HEK293 (cell line): ENCODE data around the gene A1CF.
A peak's percentile ranks its signal among the peaks of the same experiment; 100 is the strongest.
"Not testable (repeated sequence)": the region's sequence is repeated elsewhere in the genome, so short reads cannot be mapped to it uniquely, and the experiment has no call there.

Experiments
- CTCF ChIA-PET: fragments of 350-600 bp; formaldehyde crosslinking; extraction: SDS; loops from one replicate; lab custom pipeline; 2021; ENCODE audit warnings: antibody characterized with exemption; lab: Yijun Ruan, JAX
- POLR2A ChIA-PET: fragments of 300-600 bp; formaldehyde crosslinking; extraction: SDS; loops from one replicate; lab custom pipeline; 2020; ENCODE audit warnings: antibody characterized with exemption, inconsistent platforms; lab: Yijun Ruan, JAX
- H3K27ac ChIP-seq: fragments of 200-500 bp; sonication (Bioruptor generic); 2 replicates; pipeline ENCODE4 v1.5.1; 2014; ENCODE audit warnings: low read depth, low read length, control low read depth, inconsistent platforms; ENCODE audit errors: extremely low read depth
- H3K36me3 ChIP-seq, 2 experiments: fragments of 200-500 bp in 1 of 2; sonication (Bioruptor generic) in 1 of 2; 1 replicate in 1 of 2; 2 replicates in 1 of 2; pipeline ENCODE4 v1.5.1; 2014 to 2017; ENCODE audit warnings: inconsistent platforms in 2 of 2, low read length in 2 of 2; ENCODE audit not compliant: control insufficient read depth in 2 of 2, insufficient read depth in 1 of 2
- H3K4me1 ChIP-seq: fragments of 200-500 bp; sonication (Bioruptor generic); 2 replicates; pipeline ENCODE4 v1.5.1; 2014; ENCODE audit warnings: mild to moderate bottlenecking, low read length, inconsistent platforms; ENCODE audit not compliant: control insufficient read depth, insufficient read depth
- H3K4me3 ChIP-seq: 2 replicates; pipeline ENCODE4 v1.5.1; 2011; ENCODE audit warnings: low read depth, mild to moderate bottlenecking, control low read depth, low read length, moderate library complexity
- H3K9me3 ChIP-seq: fragments of 200-500 bp; sonication (Bioruptor generic); 2 replicates; pipeline ENCODE4 v1.5.1; 2014; ENCODE audit warnings: low read depth, low read length, inconsistent platforms; ENCODE audit not compliant: control insufficient read depth, insufficient read depth
- BCL11B ChIP-seq: fragments of 450-650 bp; formaldehyde crosslinking; IDR thresholded peaks from 2 replicates; pipeline ENCODE4 v1.5.1; 2016; ENCODE audit warnings: low read depth, missing biosample characterization, missing genetic modification characterization
- CTCF ChIP-seq: fragments of 450-650 bp; formaldehyde crosslinking; IDR thresholded peaks from 2 replicates; pipeline ENCODE4 v1.5.1; 2016; ENCODE audit warnings: missing biosample characterization, missing genetic modification characterization
- GLI2 ChIP-seq: fragments of 450-650 bp; formaldehyde crosslinking; IDR thresholded peaks from 2 replicates; pipeline ENCODE4; 2017; ENCODE audit warnings: missing biosample characterization, missing genetic modification characterization, low read depth, borderline replicate concordance
- IKZF3 ChIP-seq: fragments of 450-650 bp; IDR thresholded peaks from 2 replicates; pipeline ENCODE4 v1.5.0; 2018; ENCODE audit warnings: missing biosample characterization, mild to moderate bottlenecking, missing genetic modification characterization, moderate library complexity
- SETDB1 ChIP-seq: IDR thresholded peaks from one replicate; pipeline ENCODE4 v1.6.1; 2017; ENCODE audit warnings: mild to moderate bottlenecking, low read length, moderate library complexity, mixed read lengths; ENCODE audit not compliant: insufficient read length
- TRIM28 ChIP-seq: IDR thresholded peaks from 2 replicates; pipeline ENCODE4 v1.6.1; 2011; ENCODE audit warnings: low read length, control low read depth, borderline replicate concordance
- ZBTB44 ChIP-seq: fragments of 450-650 bp; IDR thresholded peaks from 2 replicates; pipeline ENCODE4 v1.5.1; 2018; ENCODE audit warnings: missing biosample characterization, mild to moderate bottlenecking, missing genetic modification characterization
- ZNF10 ChIP-seq: fragments of 450-650 bp; formaldehyde crosslinking; IDR thresholded peaks from 2 replicates; pipeline ENCODE4 v1.5.1; 2017; ENCODE audit warnings: missing biosample characterization, missing genetic modification characterization
- ZNF274 ChIP-seq, 2 experiments: fragments of 200-500 bp in 1 of 2; fragments of 450-650 bp in 1 of 2; sonication (Bioruptor generic) in 1 of 2; formaldehyde crosslinking in 1 of 2; IDR thresholded peaks; 2 replicates each; pipeline versions ENCODE4 v1.5.1 to v1.6.1; 2014 to 2016; ENCODE audit warnings: borderline replicate concordance in 1 of 2, inconsistent platforms in 1 of 2, low read length in 1 of 2, missing biosample characterization in 1 of 2, missing genetic modification characterization in 1 of 2
- ZNF473 ChIP-seq: fragments of 450-650 bp; formaldehyde crosslinking; IDR thresholded peaks from 2 replicates; pipeline ENCODE4 v1.5.1; 2017; ENCODE audit warnings: missing biosample characterization, missing genetic modification characterization
- ZNF544 ChIP-seq: fragments of 450-650 bp; formaldehyde crosslinking; IDR thresholded peaks from 2 replicates; pipeline ENCODE4 v1.5.0; 2017; ENCODE audit warnings: missing biosample characterization, missing genetic modification characterization
- ZNF558 ChIP-seq: fragments of 450-650 bp; formaldehyde crosslinking; IDR thresholded peaks from 2 replicates; pipeline ENCODE4 v1.5.1; 2016; ENCODE audit warnings: missing biosample characterization, missing genetic modification characterization
- ZNF585B ChIP-seq: fragments of 450-650 bp; formaldehyde crosslinking; IDR thresholded peaks from 2 replicates; pipeline ENCODE4 v1.5.1; 2016; ENCODE audit warnings: missing biosample characterization, missing genetic modification characterization
- ZNF596 ChIP-seq: fragments of 450-650 bp; IDR thresholded peaks from 2 replicates; pipeline ENCODE4 v1.5.0; 2018; ENCODE audit warnings: missing biosample characterization, mild to moderate bottlenecking, missing genetic modification characterization, moderate library complexity
- ZNF600 ChIP-seq: fragments of 450-650 bp; formaldehyde crosslinking; IDR thresholded peaks from 2 replicates; pipeline ENCODE4 v1.5.1; 2016; ENCODE audit warnings: missing biosample characterization, missing genetic modification characterization
- ZNF660 ChIP-seq: fragments of 450-650 bp; IDR thresholded peaks from 2 replicates; pipeline ENCODE4 v1.5.1; 2018; ENCODE audit warnings: missing biosample characterization, mild to moderate bottlenecking, missing genetic modification characterization
- ZSCAN16 ChIP-seq: fragments of 450-650 bp; formaldehyde crosslinking; IDR thresholded peaks from 2 replicates; pipeline ENCODE4 v1.5.1; 2016; ENCODE audit warnings: missing biosample characterization, missing genetic modification characterization
- ZSCAN4 ChIP-seq: fragments of 450-650 bp; formaldehyde crosslinking; IDR thresholded peaks from 2 replicates; pipeline ENCODE4 v1.5.1; 2017; ENCODE audit warnings: missing biosample characterization, missing genetic modification characterization
- ZXDB ChIP-seq: fragments of 450-650 bp; formaldehyde crosslinking; IDR thresholded peaks from 2 replicates; pipeline ENCODE4 v1.5.1; 2016; ENCODE audit warnings: missing biosample characterization, missing genetic modification characterization
- TF ChIP-seq, protein P1 (sequence below): fragments of 450-650 bp; formaldehyde crosslinking; IDR thresholded peaks from 2 replicates; pipeline ENCODE4 v1.5.1; 2016; ENCODE audit warnings: missing biosample characterization, missing genetic modification characterization, borderline replicate concordance
- TF ChIP-seq, protein P2 (sequence below): fragments of 450-650 bp; formaldehyde crosslinking; IDR thresholded peaks from 2 replicates; pipeline ENCODE4 v1.5.1; 2016; ENCODE audit warnings: missing biosample characterization, missing genetic modification characterization
- TF ChIP-seq, protein P3 (sequence below): fragments of 450-650 bp; formaldehyde crosslinking; IDR thresholded peaks from 2 replicates; pipeline ENCODE4 v1.5.1; 2016; ENCODE audit warnings: missing biosample characterization, missing genetic modification characterization, borderline replicate concordance

A1CF gene

GRCh38 chr10:50927522-50928189, 42.2 kb upstream of the A1CF start (continued):
- TF ChIP-seq, protein P1, sequence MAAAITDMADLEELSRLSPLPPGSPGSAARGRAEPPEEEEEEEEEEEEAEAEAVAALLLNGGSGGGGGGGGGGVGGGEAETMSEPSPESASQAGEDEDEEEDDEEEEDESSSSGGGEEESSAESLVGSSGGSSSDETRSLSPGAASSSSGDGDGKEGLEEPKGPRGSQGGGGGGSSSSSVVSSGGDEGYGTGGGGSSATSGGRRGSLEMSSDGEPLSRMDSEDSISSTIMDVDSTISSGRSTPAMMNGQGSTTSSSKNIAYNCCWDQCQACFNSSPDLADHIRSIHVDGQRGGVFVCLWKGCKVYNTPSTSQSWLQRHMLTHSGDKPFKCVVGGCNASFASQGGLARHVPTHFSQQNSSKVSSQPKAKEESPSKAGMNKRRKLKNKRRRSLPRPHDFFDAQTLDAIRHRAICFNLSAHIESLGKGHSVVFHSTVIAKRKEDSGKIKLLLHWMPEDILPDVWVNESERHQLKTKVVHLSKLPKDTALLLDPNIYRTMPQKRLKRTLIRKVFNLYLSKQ (tag by site-specific recombination) = no peak
- TF ChIP-seq ZNF473 (tag by site-specific recombination) (no peak), ZNF10 (tag by site-specific recombination) (no peak), GLI2 (no peak), IKZF3 (tag by site-specific recombination) (no peak), ZSCAN4 (tag by site-specific recombination) (no peak), ZBTB44 (tag by site-specific recombination) (no peak)

DNA sequence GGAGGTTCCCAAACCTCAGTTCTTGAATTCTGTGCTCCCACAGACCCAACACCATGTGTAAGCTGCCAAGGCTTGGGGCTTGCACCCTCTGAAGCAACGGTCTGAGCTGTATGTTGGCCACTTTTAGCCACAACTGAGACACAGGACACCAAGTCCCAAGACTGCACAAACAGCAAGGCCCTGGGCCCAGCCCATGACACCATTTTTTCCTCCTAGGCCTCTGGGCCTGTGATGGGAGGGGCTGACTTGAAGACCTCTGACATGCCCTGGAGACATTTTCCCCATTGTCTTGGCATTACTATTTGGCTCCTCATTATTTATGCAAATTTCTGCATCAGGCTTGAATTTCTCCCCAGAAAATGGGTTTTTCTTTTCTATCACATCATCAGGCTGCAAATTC, 38.0 kb upstream of the A1CF start:
- TF ChIP-seq ZNF585B = peak; percentile 99
- peak; percentile 70 for TF ChIP-seq SETDB1
- TF ChIP-seq TRIM28 = peak; percentile 72; the same call in 1 of the 2 replicates
- H3K27ac ChIP-seq, H3K36me3 ChIP-seq, H3K4me1 ChIP-seq, POLR2A ChIA-PET, H3K9me3 ChIP-seq, H3K4me3 ChIP-seq, CTCF ChIA-PET: not testable (repeated sequence)

DNA sequence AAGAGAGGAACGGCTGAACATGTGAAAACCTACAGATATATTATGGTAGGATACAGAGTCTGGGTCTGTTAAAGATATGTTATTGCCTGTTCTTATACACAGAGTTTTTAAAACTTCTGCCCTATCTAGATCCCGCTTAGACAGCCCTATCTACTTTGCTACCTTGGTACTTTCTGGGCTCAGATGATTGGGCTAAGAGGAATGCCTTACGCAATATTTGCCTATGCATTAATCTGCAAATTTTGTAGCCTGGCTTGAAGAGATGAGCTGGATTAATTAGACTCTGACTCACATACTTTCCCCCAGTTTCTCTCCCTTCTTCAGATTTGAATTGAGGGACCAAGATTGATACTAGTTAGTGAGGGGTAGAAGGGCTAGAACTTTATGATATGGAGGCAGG, 33.6 kb upstream of the A1CF start:
- no peaks in the 10 kb centered on the region for H3K9me3 ChIP-seq
- H3K4me3 ChIP-seq = no peak overlapping the region
- CTCF ChIA-PET = interaction anchor here (0.6 to 0.9 kb wide), 2 partner anchors 28 to 89 kb away, joined by 3 to 4 read pairs; no protein-coding TSS in a partner anchor
- POLR2A ChIA-PET = no interaction called here
- no peaks in the 10 kb centered on the region for H3K36me3 ChIP-seq
- no peak overlapping the region for H3K27ac ChIP-seq
- no peaks in the 10 kb centered on the region for H3K4me1 ChIP-seq
- TF ChIP-seq ZNF274 (IDR thresholded peaks at IDR 0.05; ENCODE audit: low read length) (no peak), ZNF274 (tag by site-specific recombination; IDR thresholded peaks at IDR 0.05; ENCODE audit: borderline replicate concordance) (no peak), ZXDB (no peak), ZNF558 (no peak), ZNF596 (tag by site-specific recombination) (no peak), ZNF660 (tag by site-specific recombination) (no peak), ZNF600 (tag by site-specific recombination) (no peak), ZNF544 (no peak), BCL11B (no peak), ZSCAN16 (tag by site-specific recombination) (no peak), CTCF (tag by site-specific recombination) (no peak)
- TF ChIP-seq, protein P2, sequence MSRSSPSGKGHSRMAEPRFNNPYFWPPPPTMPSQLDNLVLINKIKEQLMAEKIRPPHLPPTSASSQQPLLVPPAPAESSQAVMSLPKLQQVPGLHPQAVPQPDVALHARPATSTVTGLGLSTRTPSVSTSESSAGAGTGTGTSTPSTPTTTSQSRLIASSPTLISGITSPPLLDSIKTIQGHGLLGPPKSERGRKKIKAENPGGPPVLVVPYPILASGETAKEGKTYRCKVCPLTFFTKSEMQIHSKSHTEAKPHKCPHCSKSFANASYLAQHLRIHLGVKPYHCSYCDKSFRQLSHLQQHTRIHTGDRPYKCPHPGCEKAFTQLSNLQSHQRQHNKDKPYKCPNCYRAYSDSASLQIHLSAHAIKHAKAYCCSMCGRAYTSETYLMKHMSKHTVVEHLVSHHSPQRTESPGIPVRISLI (tag by site-specific recombination) = no peak
- TF ChIP-seq, protein P3, sequence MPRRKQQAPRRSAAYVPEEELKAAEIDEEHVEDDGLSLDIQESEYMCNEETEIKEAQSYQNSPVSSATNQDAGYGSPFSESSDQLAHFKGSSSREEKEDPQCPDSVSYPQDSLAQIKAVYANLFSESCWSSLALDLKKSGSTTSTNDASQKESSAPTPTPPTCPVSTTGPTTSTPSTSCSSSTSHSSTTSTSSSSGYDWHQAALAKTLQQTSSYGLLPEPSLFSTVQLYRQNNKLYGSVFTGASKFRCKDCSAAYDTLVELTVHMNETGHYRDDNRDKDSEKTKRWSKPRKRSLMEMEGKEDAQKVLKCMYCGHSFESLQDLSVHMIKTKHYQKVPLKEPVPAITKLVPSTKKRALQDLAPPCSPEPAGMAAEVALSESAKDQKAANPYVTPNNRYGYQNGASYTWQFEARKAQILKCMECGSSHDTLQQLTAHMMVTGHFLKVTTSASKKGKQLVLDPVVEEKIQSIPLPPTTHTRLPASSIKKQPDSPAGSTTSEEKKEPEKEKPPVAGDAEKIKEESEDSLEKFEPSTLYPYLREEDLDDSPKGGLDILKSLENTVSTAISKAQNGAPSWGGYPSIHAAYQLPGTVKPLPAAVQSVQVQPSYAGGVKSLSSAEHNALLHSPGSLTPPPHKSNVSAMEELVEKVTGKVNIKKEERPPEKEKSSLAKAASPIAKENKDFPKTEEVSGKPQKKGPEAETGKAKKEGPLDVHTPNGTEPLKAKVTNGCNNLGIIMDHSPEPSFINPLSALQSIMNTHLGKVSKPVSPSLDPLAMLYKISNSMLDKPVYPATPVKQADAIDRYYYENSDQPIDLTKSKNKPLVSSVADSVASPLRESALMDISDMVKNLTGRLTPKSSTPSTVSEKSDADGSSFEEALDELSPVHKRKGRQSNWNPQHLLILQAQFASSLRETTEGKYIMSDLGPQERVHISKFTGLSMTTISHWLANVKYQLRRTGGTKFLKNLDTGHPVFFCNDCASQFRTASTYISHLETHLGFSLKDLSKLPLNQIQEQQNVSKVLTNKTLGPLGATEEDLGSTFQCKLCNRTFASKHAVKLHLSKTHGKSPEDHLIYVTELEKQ = no peak
